ENCODE results near the gene LRSAM1. TPM values are rescaled to one million over a fixed set of nuclear protein-coding genes. Genes with fewer than 3 reads are reported as not detected.
A peak's percentile ranks its signal among the peaks of the same experiment; 100 is the strongest.

Gene LRSAM1
- total and polyA plus RNA-seq, 7 donors = 6.9 to 54.0 (median 17.9) TPM

DNA sequence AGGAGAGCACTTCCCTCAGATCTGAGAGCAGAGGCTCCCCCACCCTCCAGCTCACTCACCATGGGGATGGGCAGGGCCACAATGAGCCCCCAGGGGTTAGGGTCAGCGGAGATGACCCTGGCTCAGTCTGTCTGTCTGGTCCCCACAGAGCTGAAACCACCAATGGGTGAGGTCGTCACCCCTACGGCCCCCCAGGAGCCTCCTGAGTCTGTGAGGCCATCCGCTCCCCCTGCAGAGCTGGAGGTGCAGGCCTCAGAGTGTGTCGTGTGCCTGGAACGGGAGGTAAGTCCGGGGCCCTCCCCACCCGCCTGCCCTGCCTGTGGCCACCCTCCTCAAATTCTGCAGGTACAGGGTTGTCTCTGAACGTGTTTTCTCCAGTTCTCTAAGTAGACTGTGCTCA is 49.6 kb downstream of the LRSAM1 start:
- intact Hi-C loops (cut with DNase I) = loop anchor here (5.0 to 10.0 kb wide), 2 partner anchors 231 to 424 kb away; no protein-coding TSS in a partner anchor
- peaks cover 4 to 77% (median 48%) of the 10 kb centered on the region in 4 donors for H3K36me3 ChIP-seq
- H3K27me3 ChIP-seq = no peaks in the 10 kb centered on the region
- WGBS, 2 donors = 89 to 91% methylated on average over 9 of the region's 9 CpGs
- no peak overlapping the region for H3K4me3 ChIP-seq
- H3K27ac ChIP-seq = no peak overlapping the region
- TF ChIP-seq POLR2AphosphoS5 (IDR thresholded peaks at IDR 0.05) (no peak), EP300 (IDR thresholded peaks at IDR 0.05) (no peak), POLR2A (IDR thresholded peaks at IDR 0.05) (no peak)
- TF ChIP-seq, protein P1, sequence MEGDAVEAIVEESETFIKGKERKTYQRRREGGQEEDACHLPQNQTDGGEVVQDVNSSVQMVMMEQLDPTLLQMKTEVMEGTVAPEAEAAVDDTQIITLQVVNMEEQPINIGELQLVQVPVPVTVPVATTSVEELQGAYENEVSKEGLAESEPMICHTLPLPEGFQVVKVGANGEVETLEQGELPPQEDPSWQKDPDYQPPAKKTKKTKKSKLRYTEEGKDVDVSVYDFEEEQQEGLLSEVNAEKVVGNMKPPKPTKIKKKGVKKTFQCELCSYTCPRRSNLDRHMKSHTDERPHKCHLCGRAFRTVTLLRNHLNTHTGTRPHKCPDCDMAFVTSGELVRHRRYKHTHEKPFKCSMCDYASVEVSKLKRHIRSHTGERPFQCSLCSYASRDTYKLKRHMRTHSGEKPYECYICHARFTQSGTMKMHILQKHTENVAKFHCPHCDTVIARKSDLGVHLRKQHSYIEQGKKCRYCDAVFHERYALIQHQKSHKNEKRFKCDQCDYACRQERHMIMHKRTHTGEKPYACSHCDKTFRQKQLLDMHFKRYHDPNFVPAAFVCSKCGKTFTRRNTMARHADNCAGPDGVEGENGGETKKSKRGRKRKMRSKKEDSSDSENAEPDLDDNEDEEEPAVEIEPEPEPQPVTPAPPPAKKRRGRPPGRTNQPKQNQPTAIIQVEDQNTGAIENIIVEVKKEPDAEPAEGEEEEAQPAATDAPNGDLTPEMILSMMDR (IDR thresholded peaks at IDR 0.05) = no peak
- H3K9me3 ChIP-seq = no peaks in the 10 kb centered on the region
- DNase-seq = no peak
- peaks cover 0 to 22% (median 17%) of the 10 kb centered on the region in 4 donors for H3K4me1 ChIP-seq

- H3K9me3 ChIP-seq = no peaks in the 10 kb centered on the region
- H3K4me3 ChIP-seq = no peak overlapping the region
- TF ChIP-seq POLR2A (IDR thresholded peaks at IDR 0.05) = no peak
- TF ChIP-seq, protein P1 (IDR thresholded peaks at IDR 0.05) = no peak
- no peak for TF ChIP-seq EP300 (IDR thresholded peaks at IDR 0.05)
- no peak for TF ChIP-seq POLR2AphosphoS5 (IDR thresholded peaks at IDR 0.05)
- H3K27me3 ChIP-seq = no peaks in the 10 kb centered on the region
- peaks cover 4 to 73% (median 46%) of the 10 kb centered on the region in 4 donors for H3K36me3 ChIP-seq
- WGBS, 2 donors = 93 to 94% methylated on average over 12 of the region's 12 CpGs
- intact Hi-C loops (cut with DNase I) = loop anchor here (5.0 to 10.0 kb wide), 2 partner anchors 230 to 423 kb away; no protein-coding TSS in a partner anchor
- H3K27ac ChIP-seq = no peak overlapping the region
- H3K4me1 ChIP-seq = peaks cover 0 to 20% (median 12%) of the 10 kb centered on the region in 4 donors
- no peak for DNase-seq
Measured at GRCh38 chr9:127501821-127502343, 50.6 kb downstream of the LRSAM1 start.

DNA sequence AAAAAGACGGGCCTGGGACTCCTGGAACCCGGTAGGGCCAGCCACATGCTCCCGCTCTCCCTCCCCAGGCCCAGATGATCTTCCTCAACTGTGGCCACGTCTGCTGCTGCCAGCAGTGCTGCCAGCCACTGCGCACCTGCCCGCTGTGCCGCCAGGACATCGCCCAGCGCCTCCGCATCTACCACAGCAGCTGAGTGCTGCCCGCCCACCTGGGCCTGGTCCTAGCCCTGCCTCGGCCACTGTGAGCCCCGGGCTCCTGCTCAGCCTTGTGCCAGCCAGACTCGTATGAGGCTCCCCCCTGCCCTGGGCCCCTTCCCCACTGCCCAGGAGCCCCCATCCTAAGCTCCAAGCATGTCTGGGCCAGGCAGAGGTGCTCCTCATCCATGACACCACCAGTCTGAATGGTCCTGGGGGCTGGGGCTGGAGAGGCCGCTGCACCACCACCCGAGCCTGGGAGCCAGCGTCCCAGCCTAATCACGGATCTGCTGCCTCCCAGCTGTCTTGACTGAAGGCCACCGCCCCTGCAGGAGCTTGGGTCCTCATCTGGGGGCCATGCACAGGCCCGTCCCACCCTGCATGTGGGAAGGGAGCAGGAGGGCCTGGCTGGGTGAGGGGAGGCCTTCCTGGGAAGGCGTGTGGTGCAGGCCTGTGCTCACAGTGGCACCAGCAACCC is 51.5 kb downstream of the LRSAM1 start:
- WGBS, 2 donors = 87 to 93% methylated on average over 21 of the region's 21 CpGs
- TF ChIP-seq POLR2A (IDR thresholded peaks at IDR 0.05) (no peak), EP300 (IDR thresholded peaks at IDR 0.05) (no peak), POLR2AphosphoS5 (IDR thresholded peaks at IDR 0.05) (no peak)
- TF ChIP-seq, protein P1 (IDR thresholded peaks at IDR 0.05) = no peak
- peak overlapping the region in 3 of 4 donors; percentile 3 to 74 (median 26) for H3K27ac ChIP-seq
- intact Hi-C loops (cut with DNase I) = loop anchor here (5.0 to 10.0 kb wide), 2 partner anchors 229 to 422 kb away; no protein-coding TSS in a partner anchor
- peaks cover 0 to 20% (median 11%) of the 10 kb centered on the region in 4 donors for H3K4me1 ChIP-seq
- no peak overlapping the region for H3K4me3 ChIP-seq
- no peaks in the 10 kb centered on the region for H3K9me3 ChIP-seq
- no peaks in the 10 kb centered on the region for H3K27me3 ChIP-seq
- no peak for DNase-seq
- H3K36me3 ChIP-seq = peaks cover 4 to 73% (median 46%) of the 10 kb centered on the region in 4 donors

DNA sequence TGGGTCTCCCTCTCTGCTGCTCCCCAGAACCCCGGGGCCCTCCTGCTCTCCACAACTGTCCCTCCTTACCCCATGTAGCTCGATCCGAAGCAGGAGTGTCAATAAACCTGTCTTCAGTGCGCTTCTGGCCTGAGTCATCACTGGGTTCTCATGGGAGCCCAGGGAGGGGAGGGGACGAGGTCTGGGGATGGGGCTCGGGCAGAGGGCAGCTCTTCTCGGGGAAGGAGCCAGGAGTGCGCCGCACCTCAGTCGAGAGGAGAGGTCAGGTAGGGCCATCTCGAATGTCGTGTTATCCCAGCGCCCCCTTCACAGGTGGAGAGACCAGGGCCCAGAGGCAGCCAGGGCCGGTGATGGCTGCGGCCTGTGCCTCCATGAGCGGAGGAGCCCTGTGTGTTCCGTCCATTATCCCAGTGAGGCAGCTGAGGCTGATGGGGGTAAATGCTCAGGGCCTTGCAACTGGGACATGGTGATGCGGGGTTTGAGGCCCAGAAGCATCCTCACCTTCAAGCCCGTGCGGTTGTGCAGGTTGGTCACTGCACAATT is 52.1 kb downstream of the LRSAM1 start:
- peaks cover 0 to 20% (median 11%) of the 10 kb centered on the region in 4 donors for H3K4me1 ChIP-seq
- intact Hi-C loops (cut with DNase I) = loop anchor here (5.0 to 10.0 kb wide), 2 partner anchors 229 to 421 kb away; no protein-coding TSS in a partner anchor
- 90 to 92% methylated on average over 20 of the region's 20 CpGs for WGBS, 2 donors
- peaks cover 4 to 73% (median 49%) of the 10 kb centered on the region in 4 donors for H3K36me3 ChIP-seq
- TF ChIP-seq, protein P1 (IDR thresholded peaks at IDR 0.05) = no peak
- no peak for TF ChIP-seq EP300 (IDR thresholded peaks at IDR 0.05)
- TF ChIP-seq POLR2AphosphoS5 (IDR thresholded peaks at IDR 0.05) = no peak
- no peak for TF ChIP-seq POLR2A (IDR thresholded peaks at IDR 0.05)
- H3K4me3 ChIP-seq = no peak overlapping the region
- no peaks in the 10 kb centered on the region for H3K9me3 ChIP-seq
- H3K27ac ChIP-seq = peak overlapping the region in 3 of 4 donors; percentile 26 to 75 (median 74)
- H3K27me3 ChIP-seq = no peaks in the 10 kb centered on the region
- no peak for DNase-seq
